Lower leg skin (tissue), 4 donors: ENCODE results near the gene RBPJ. TPM values are rescaled to one million over a fixed set of nuclear protein-coding genes. Genes with fewer than 3 reads are reported as not detected.

Experiments used
- DNase-seq, 2 donors: peaks; one replicate each; pipeline ENCODE4 v3.0.0-alpha.2; 2019; ENCODE audit warnings: low spot score in 2 of 2
- H3K4me3 ChIP-seq: fragments of 200-600 bp; sonication (generic); 2 replicates; pipeline ENCODE4 v1.5.1; 2017; ENCODE audit warnings: mild to moderate bottlenecking, low read depth; ENCODE audit not compliant: poor library complexity, severe bottlenecking
- CTCF ChIP-seq, 3 donors: fragments of 450-650 bp; IDR thresholded peaks; one replicate each; pipeline ENCODE4 v1.5.1; 2016; ENCODE audit warnings: antibody characterized with exemption in 3 of 3, mild to moderate bottlenecking in 3 of 3, moderate library complexity in 2 of 3
- POLR2A ChIP-seq, 2 donors: fragments of 450-650 bp; IDR thresholded peaks; one replicate each; pipeline ENCODE4 v1.6.1; 2016 to 2017; ENCODE audit warnings: antibody characterized with exemption in 2 of 2, mild to moderate bottlenecking in 1 of 2, moderate library complexity in 1 of 2
- WGBS, 2 donors: methylation state at CpG; one replicate each; pipeline ENCODE4 v1.1.5; 2018; 5-methylcytosine and 5-hydroxymethylcytosine counted together
- intact Hi-C: fragments of 100-400 bp; cut with DNase I; formaldehyde crosslinking; loops from one replicate; pipeline ENCODE4 v1.15.0; 2023; ENCODE audit warnings: low total_unique reads
- total RNA-seq, 4 donors: library from RNA; depleted of rRNA; stranded (reverse); fragments of >200 nt; gene quantifications; one replicate each; pipeline ENCODE4 v1.1.0, GENCODE V29; 2016

Gene RBPJ
- total RNA-seq, 4 donors from 2014 or later = 41.1 to 48.3 (median 45.5) TPM

- no peak for DNase-seq
- no peak overlapping the region for H3K4me3 ChIP-seq
- TF ChIP-seq CTCF (IDR thresholded peaks at IDR 0.05) = no peak
- TF ChIP-seq POLR2A (IDR thresholded peaks at IDR 0.05) = no peak
- intact Hi-C loops = no loop called here
- WGBS, 2 donors = 27% methylated on average over 4 of the region's 4 CpGs
Measured at GRCh38 chr4:26289401-26289800, 31.4 kb upstream of the RBPJ start.

GRCh38 chr4:26290321-26290720 lies 30.5 kb upstream of the RBPJ start:
- intact Hi-C loops = no loop called here
- 62 to 71% methylated on average over 3 of the region's 3 CpGs for WGBS, 2 donors
- TF ChIP-seq CTCF (IDR thresholded peaks at IDR 0.05) = no peak
- TF ChIP-seq POLR2A (IDR thresholded peaks at IDR 0.05) = no peak
- H3K4me3 ChIP-seq = no peak overlapping the region
- DNase-seq = no peak

- 71% methylated on average over 5 of the region's 5 CpGs for WGBS, 2 donors
- DNase-seq = no peak
- intact Hi-C loops = no loop called here
- TF ChIP-seq CTCF (IDR thresholded peaks at IDR 0.05) (no peak), POLR2A (IDR thresholded peaks at IDR 0.05) (no peak)
- H3K4me3 ChIP-seq = no peak overlapping the region
Measured at GRCh38 chr4:26294904-26295303, 25.9 kb upstream of the RBPJ start.

- TF ChIP-seq CTCF (IDR thresholded peaks at IDR 0.05) (no peak), POLR2A (IDR thresholded peaks at IDR 0.05) (no peak)
- WGBS, 2 donors = 81 to 85% methylated on average over 2 of the region's 2 CpGs
- intact Hi-C loops = no loop called here
- no peak overlapping the region for H3K4me3 ChIP-seq
- DNase-seq = no peak
Measured at GRCh38 chr4:26296021-26296420, 24.8 kb upstream of the RBPJ start.

- intact Hi-C loops = no loop called here
- 91 to 94% methylated on average over 4 of the region's 4 CpGs for WGBS, 2 donors
Measured at GRCh38 chr4:26296514-26296913, 24.3 kb upstream of the RBPJ start.

More at GRCh38 chr4:26296514-26296913, 24.3 kb upstream of the RBPJ start:
- DNase-seq = no peak
- H3K4me3 ChIP-seq = no peak overlapping the region
- TF ChIP-seq POLR2A (IDR thresholded peaks at IDR 0.05) = no peak
- no peak for TF ChIP-seq CTCF (IDR thresholded peaks at IDR 0.05)
